IMR-90 (cell line): ENCODE measurements around the gene DIP2C. TPM values are rescaled to one million over a fixed set of nuclear protein-coding genes. Genes with fewer than 3 reads are reported as not detected.

Source experiments
- ATAC-seq: fragments of 200-7000 bp; cut with Tn5 transposase; 2 replicates; pipeline ENCODE4 v1.9.1; 2020; ENCODE audit warnings: low read depth, mild to moderate bottlenecking, moderate library complexity
- BruUV-seq: library from RNA; stranded (reverse); fragments of 400-500 nt; replicated peaks from 2 replicates; lab custom pipeline; 2021; lab: Mats Ljungman, UMichigan
- CTCF ChIA-PET: fragments of 300-600 bp; formaldehyde crosslinking; extraction: SDS; loops from one replicate; lab custom pipeline; 2021; ENCODE audit warnings: antibody characterized with exemption; lab: Yijun Ruan, JAX
- POLR2A ChIA-PET: fragments of 300-600 bp; sonication (Branson Sonifier 250); formaldehyde crosslinking; loops from one replicate; lab custom pipeline; 2022; ENCODE audit warnings: antibody characterized with exemption; ENCODE audit not compliant: unreplicated experiment; lab: Charles Lee
- DNase-seq: peaks from one replicate; pipeline ENCODE4 v3.0.0; 2013
- H2AFZ ChIP-seq: replicated peaks from 2 replicates; pipeline ENCODE3; 2013; ENCODE audit warnings: low read length, mild to moderate bottlenecking; ENCODE audit not compliant: poor library complexity
- H2AK5ac ChIP-seq: 2 replicates; pipeline ENCODE4 v1.6.1; 2013; ENCODE audit warnings: low read depth, low read length, inconsistent platforms
- H2AK9ac ChIP-seq: replicated peaks from 2 replicates; pipeline ENCODE3; 2013; ENCODE audit warnings: mild to moderate bottlenecking, low read depth, low read length, moderate library complexity; ENCODE audit not compliant: poor library complexity
- H2BK120ac ChIP-seq: 2 replicates; pipeline ENCODE4 v1.6.1; 2013; ENCODE audit warnings: low read depth, low read length, inconsistent platforms
- H2BK15ac ChIP-seq: 3 replicates; pipeline ENCODE4 v1.6.1; 2013; ENCODE audit warnings: low read depth, low read length, inconsistent platforms
- H2BK20ac ChIP-seq: 2 replicates; pipeline ENCODE4 v1.6.1; 2013; ENCODE audit warnings: low read depth, mild to moderate bottlenecking, inconsistent platforms, low read length, moderate library complexity
- H2BK5ac ChIP-seq: 2 replicates; pipeline ENCODE4 v1.6.1; 2013; ENCODE audit warnings: mild to moderate bottlenecking, low read depth, low read length, inconsistent platforms; ENCODE audit not compliant: poor library complexity, severe bottlenecking
- H3K14ac ChIP-seq: replicated peaks from 2 replicates; pipeline ENCODE4 v1.6.1; 2013; ENCODE audit warnings: low read depth, low read length, inconsistent platforms
- H3K18ac ChIP-seq: 2 replicates; pipeline ENCODE4 v1.6.1; 2013; ENCODE audit warnings: low read depth, low read length, control low read depth
- H3K23ac ChIP-seq: 2 replicates; pipeline ENCODE4 v1.6.1; 2013; ENCODE audit warnings: low read depth, low read length, inconsistent platforms
- H3K27ac ChIP-seq: 2 replicates; pipeline ENCODE4 v1.5.1; 2013; ENCODE audit warnings: mild to moderate bottlenecking, control low read depth, low read length; ENCODE audit not compliant: insufficient read depth
- H3K27me3 ChIP-seq: 2 replicates; pipeline ENCODE4 v1.6.1; 2013; ENCODE audit warnings: low read length; ENCODE audit not compliant: control insufficient read depth, insufficient read depth
- H3K36me3 ChIP-seq: 2 replicates; pipeline ENCODE4 v1.6.1; 2013; ENCODE audit warnings: low read length, mixed read lengths; ENCODE audit not compliant: control insufficient read depth, insufficient read depth
- H3K4ac ChIP-seq: 2 replicates; pipeline ENCODE4 v1.6.1; 2013; ENCODE audit warnings: low read depth, low read length, inconsistent platforms
- H3K4me1 ChIP-seq: 2 replicates; pipeline ENCODE4 v1.6.1; 2013; ENCODE audit warnings: low read length, mixed read lengths; ENCODE audit not compliant: control insufficient read depth, insufficient read depth
- H3K4me2 ChIP-seq: 2 replicates; pipeline ENCODE4 v1.6.1; 2013; ENCODE audit warnings: low read depth, mild to moderate bottlenecking, control low read depth, low read length, moderate library complexity
- H3K4me3 ChIP-seq: 2 replicates; pipeline ENCODE4 v1.5.1; 2013; ENCODE audit warnings: low read depth, mild to moderate bottlenecking, control low read depth, low read length, moderate library complexity; ENCODE audit not compliant: insufficient read depth
- H3K56ac ChIP-seq: 2 replicates; pipeline ENCODE4 v1.6.1; 2013; ENCODE audit warnings: low read length, inconsistent platforms; ENCODE audit not compliant: insufficient read depth; ENCODE audit errors: extremely low read depth
- H3K79me1 ChIP-seq, 2 experiments: 2 replicates each; pipeline ENCODE4 v1.6.1; 2013; ENCODE audit warnings: low read length in 2 of 2, inconsistent platforms in 1 of 2, low read depth in 1 of 2
- H3K9ac ChIP-seq: 2 replicates; pipeline ENCODE4 v1.6.1; 2013; ENCODE audit warnings: low read depth, low read length, control low read depth
- H3K9me1 ChIP-seq: 2 replicates; pipeline ENCODE4 v1.6.1; 2013; ENCODE audit warnings: low read length, inconsistent platforms; ENCODE audit not compliant: insufficient read depth
- H3K9me3 ChIP-seq: 2 replicates; pipeline ENCODE4 v1.6.1; 2013; ENCODE audit warnings: low read length; ENCODE audit not compliant: control insufficient read depth, insufficient read depth
- H4K20me1 ChIP-seq: 2 replicates; pipeline ENCODE4 v1.6.1; 2013; ENCODE audit warnings: low read length, inconsistent platforms; ENCODE audit not compliant: insufficient read depth
- H4K5ac ChIP-seq: 2 replicates; pipeline ENCODE4 v1.6.1; 2013; ENCODE audit warnings: mild to moderate bottlenecking, low read depth, low read length, control low read depth
- H4K8ac ChIP-seq, 2 experiments: 2 replicates each; pipeline ENCODE4 v1.6.1; 2013; ENCODE audit warnings: low read depth in 2 of 2, low read length in 2 of 2, control low read depth in 1 of 2, inconsistent platforms in 1 of 2
- H4K91ac ChIP-seq: 2 replicates; pipeline ENCODE4 v1.6.1; 2013; ENCODE audit warnings: low read depth, low read length, inconsistent platforms; ENCODE audit not compliant: insufficient read depth
- CEBPB ChIP-seq: IDR thresholded peaks from 2 replicates; pipeline ENCODE4 v1.6.1; 2012; ENCODE audit warnings: low read depth, low read length, improper control_type of control experiment
- CHD1 ChIP-seq: IDR thresholded peaks from 2 replicates; pipeline ENCODE4 v1.6.1; 2012; ENCODE audit warnings: low read depth, low read length, improper control_type of control experiment
- FOS ChIP-seq: fragments of 150-350 bp; IDR thresholded peaks from 2 replicates; pipeline ENCODE4 v1.6.1; 2016; ENCODE audit warnings: low read depth, low read length
- MAFK ChIP-seq: IDR thresholded peaks from 2 replicates; pipeline ENCODE4 v1.6.1; 2012; ENCODE audit warnings: low read depth, low read length, improper control_type of control experiment
- MAZ ChIP-seq: IDR thresholded peaks from 2 replicates; pipeline ENCODE4 v1.6.1; 2012; ENCODE audit warnings: low read depth, mild to moderate bottlenecking, low read length, improper control_type of control experiment, moderate library complexity, borderline replicate concordance
- MXI1 ChIP-seq: IDR thresholded peaks from 2 replicates; pipeline ENCODE4 v1.6.1; 2012; ENCODE audit warnings: low read depth, mild to moderate bottlenecking, low read length, moderate library complexity, borderline replicate concordance
- NFE2L2 ChIP-seq: fragments of 150-350 bp; IDR thresholded peaks from 2 replicates; pipeline ENCODE4 v1.6.1; 2016; ENCODE audit warnings: low read depth, mild to moderate bottlenecking, low read length
- POLR2A ChIP-seq: IDR thresholded peaks from 2 replicates; pipeline ENCODE4 v1.6.1; 2012; ENCODE audit warnings: mild to moderate bottlenecking, low read depth, low read length
- RFX5 ChIP-seq: IDR thresholded peaks from 2 replicates; pipeline ENCODE4 v1.8.0; 2012; ENCODE audit warnings: low read depth, mild to moderate bottlenecking, low read length, moderate library complexity
- SMC3 ChIP-seq: fragments of 150-350 bp; IDR thresholded peaks from 2 replicates; pipeline ENCODE4 v1.6.1; 2016; ENCODE audit warnings: low read depth, mild to moderate bottlenecking, antibody characterized with exemption, low read length, moderate library complexity
- WGBS, 2 experiments: methylation state at CpG; one replicate each; pipeline versions ENCODE4 v1.1.5 to v1.1.7; 2013; ENCODE audit warnings: missing lambda C conversion rate in 2 of 2; ENCODE audit not compliant: insufficient read length in 1 of 2; ENCODE audit errors: extremely low coverage in 2 of 2; 5-methylcytosine and 5-hydroxymethylcytosine counted together
- dilution Hi-C: fragments of 300-500 bp; cut with HindIII; formaldehyde crosslinking; loops from one replicate; pipeline ENCODE4 v1.14.3; 2018; ENCODE audit warnings: low sequenced_read_pairs; ENCODE audit not compliant: unreplicated experiment
- in situ Hi-C: fragments of 300-500 bp; cut with MboI; formaldehyde crosslinking; loops from 3 replicates; pipeline ENCODE4 v1.14.3; 2019; ENCODE audit warnings: low sequenced_read_pairs, inconsistent platforms, mixed read lengths
- intact Hi-C: fragments of 100-400 bp; cut with micrococcal nuclease; formaldehyde crosslinking; loops from 2 replicates; pipeline ENCODE4 v1.10.0; 2022
- polyA plus RNA-seq, 3 experiments: library from polyadenylated mRNA; depleted of rRNA; stranded (reverse); fragments of >200 nt; gene quantifications; 2 replicates each; pipeline ENCODE4 v1.2.3, GENCODE V29; 2012; ENCODE audit warnings: low replicate concordance in 1 of 3
- total RNA-seq: library from RNA; depleted of rRNA; stranded (reverse); fragments of >200 nt; gene quantifications from 2 replicates; pipeline ENCODE4 v1.2.3, GENCODE V29; 2012
- TF ChIP-seq, protein P1 (sequence below): fragments of 150-350 bp; IDR thresholded peaks from 2 replicates; pipeline ENCODE4 v1.6.1; 2017; ENCODE audit warnings: mild to moderate bottlenecking, antibody characterized with exemption, low read length, low read depth
- TF ChIP-seq, protein P2 (sequence below): fragments of 150-350 bp; IDR thresholded peaks from 2 replicates; pipeline ENCODE4 v1.6.1; 2016; ENCODE audit warnings: low read depth, mild to moderate bottlenecking, low read length, moderate library complexity, borderline replicate concordance
- TF ChIP-seq, protein P3 (sequence below): conservative IDR thresholded peaks from 2 replicates; pipeline ENCODE4 v1.5.1; 2012; ENCODE audit warnings: mild to moderate bottlenecking, low read depth, low read length, improper control_type of control experiment

The DIP2C gene
- total and polyA plus RNA-seq, 2 of the 4 experiments (the other 2 are of a cell fraction), result 8.6 to 17.3 TPM

DNA sequence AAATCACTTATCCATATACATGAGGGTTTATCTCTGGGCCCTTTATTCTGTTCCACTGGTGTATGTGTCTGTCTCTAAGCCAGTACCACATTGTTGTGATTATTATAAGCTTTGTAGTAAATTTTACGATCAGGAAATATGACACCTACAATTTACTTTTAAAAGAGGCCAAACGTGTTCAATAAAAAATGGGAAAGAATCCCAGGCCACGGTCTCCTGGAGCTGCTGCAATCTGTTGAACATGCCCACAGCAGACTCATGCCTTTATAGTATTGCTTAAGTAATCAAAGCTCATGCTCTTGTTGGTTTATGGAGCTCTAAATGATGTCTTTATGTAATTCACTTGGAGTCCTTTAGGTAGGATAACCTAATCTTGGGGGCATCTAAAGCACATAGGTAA is 281.2 kb downstream of the DIP2C start:
- no peak overlapping the region for H2BK120ac ChIP-seq
- H3K36me3 ChIP-seq, result peaks cover 32% of the 10 kb centered on the region
- H2AK9ac ChIP-seq, result no peak overlapping the region
- no peak overlapping the region for H3K23ac ChIP-seq
- BruUV-seq, result no TSS peak
- in situ Hi-C loops, result no loop called here
- no peaks in the 10 kb centered on the region for H4K20me1 ChIP-seq
- ATAC-seq (no peak), DNase-seq (no peak)
- TF ChIP-seq NFE2L2 (no peak), RFX5 (no peak), MXI1 (no peak), CEBPB (no peak), POLR2A (no peak), SMC3 (no peak), FOS (no peak), MAZ (no peak), MAFK (no peak), CHD1 (no peak)
- TF ChIP-seq, protein P1, sequence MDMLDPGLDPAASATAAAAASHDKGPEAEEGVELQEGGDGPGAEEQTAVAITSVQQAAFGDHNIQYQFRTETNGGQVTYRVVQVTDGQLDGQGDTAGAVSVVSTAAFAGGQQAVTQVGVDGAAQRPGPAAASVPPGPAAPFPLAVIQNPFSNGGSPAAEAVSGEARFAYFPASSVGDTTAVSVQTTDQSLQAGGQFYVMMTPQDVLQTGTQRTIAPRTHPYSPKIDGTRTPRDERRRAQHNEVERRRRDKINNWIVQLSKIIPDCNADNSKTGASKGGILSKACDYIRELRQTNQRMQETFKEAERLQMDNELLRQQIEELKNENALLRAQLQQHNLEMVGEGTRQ, result no peak
- TF ChIP-seq, protein P2, sequence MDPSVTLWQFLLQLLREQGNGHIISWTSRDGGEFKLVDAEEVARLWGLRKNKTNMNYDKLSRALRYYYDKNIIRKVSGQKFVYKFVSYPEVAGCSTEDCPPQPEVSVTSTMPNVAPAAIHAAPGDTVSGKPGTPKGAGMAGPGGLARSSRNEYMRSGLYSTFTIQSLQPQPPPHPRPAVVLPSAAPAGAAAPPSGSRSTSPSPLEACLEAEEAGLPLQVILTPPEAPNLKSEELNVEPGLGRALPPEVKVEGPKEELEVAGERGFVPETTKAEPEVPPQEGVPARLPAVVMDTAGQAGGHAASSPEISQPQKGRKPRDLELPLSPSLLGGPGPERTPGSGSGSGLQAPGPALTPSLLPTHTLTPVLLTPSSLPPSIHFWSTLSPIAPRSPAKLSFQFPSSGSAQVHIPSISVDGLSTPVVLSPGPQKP, result no peak
- TF ChIP-seq, protein P3, sequence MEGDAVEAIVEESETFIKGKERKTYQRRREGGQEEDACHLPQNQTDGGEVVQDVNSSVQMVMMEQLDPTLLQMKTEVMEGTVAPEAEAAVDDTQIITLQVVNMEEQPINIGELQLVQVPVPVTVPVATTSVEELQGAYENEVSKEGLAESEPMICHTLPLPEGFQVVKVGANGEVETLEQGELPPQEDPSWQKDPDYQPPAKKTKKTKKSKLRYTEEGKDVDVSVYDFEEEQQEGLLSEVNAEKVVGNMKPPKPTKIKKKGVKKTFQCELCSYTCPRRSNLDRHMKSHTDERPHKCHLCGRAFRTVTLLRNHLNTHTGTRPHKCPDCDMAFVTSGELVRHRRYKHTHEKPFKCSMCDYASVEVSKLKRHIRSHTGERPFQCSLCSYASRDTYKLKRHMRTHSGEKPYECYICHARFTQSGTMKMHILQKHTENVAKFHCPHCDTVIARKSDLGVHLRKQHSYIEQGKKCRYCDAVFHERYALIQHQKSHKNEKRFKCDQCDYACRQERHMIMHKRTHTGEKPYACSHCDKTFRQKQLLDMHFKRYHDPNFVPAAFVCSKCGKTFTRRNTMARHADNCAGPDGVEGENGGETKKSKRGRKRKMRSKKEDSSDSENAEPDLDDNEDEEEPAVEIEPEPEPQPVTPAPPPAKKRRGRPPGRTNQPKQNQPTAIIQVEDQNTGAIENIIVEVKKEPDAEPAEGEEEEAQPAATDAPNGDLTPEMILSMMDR, result no peak
- no peak overlapping the region for H2BK15ac ChIP-seq
- peaks cover 7% of the 10 kb centered on the region for H3K4me1 ChIP-seq
- no peak overlapping the region for H2BK20ac ChIP-seq
- no peak overlapping the region for H3K18ac ChIP-seq
- dilution Hi-C loops, result no loop called here
- intact Hi-C loops, result no loop called here
- H3K27me3 ChIP-seq, result no peaks in the 10 kb centered on the region
- peaks cover 13 to 38% of the 10 kb centered on the region in 2 experiments; a peak in 3 of 4 replicates for H3K79me1 ChIP-seq
- H3K4me3 ChIP-seq, result no peak overlapping the region
- no peak overlapping the region for H3K4ac ChIP-seq
- POLR2A ChIA-PET, result no interaction called here
- no peak overlapping the region for H3K14ac ChIP-seq
- H2AFZ ChIP-seq, result no peak overlapping the region
- peaks cover 5% of the 10 kb centered on the region; the same call in 1 of the 2 replicates for H3K9me1 ChIP-seq
- CTCF ChIA-PET, result no interaction called here
- no peak overlapping the region for H3K27ac ChIP-seq
- H3K9ac ChIP-seq, result no peak overlapping the region
- H2AK5ac ChIP-seq, result no peak overlapping the region
- no CpG with 5 or more reads among the region's 3 CpGs for WGBS, 2 experiments
- H3K56ac ChIP-seq, result no peak overlapping the region
- H4K8ac ChIP-seq, result no peak overlapping the region
- H3K4me2 ChIP-seq, result no peak overlapping the region
- H3K9me3 ChIP-seq, result no peaks in the 10 kb centered on the region; the same call in 1 of the 2 replicates
- H4K5ac ChIP-seq, result no peak overlapping the region
- H2BK5ac ChIP-seq, result no peak overlapping the region
- H4K91ac ChIP-seq, result no peak overlapping the region
